H54 (cell line): ENCODE measurements around the gene TAF11L13.

Experiments used
- DNase-seq: peaks from one replicate; pipeline ENCODE4 v3.0.0; 2011; ENCODE audit warnings: low spot score, mixed read lengths; ENCODE audit not compliant: insufficient read length
- FAIRE-seq: peaks from 3 replicates; lab custom pipeline; 2011; peaks lifted over from hg19 to GRCh38; lab: Jason Lieb, UNC
- POLR2A ChIP-seq: IDR thresholded peaks from 2 replicates; pipeline ENCODE4 v1.6.1; 2011; ENCODE audit warnings: low read depth, mild to moderate bottlenecking, low read length

Gene TAF11L13

GRCh38 chr5:17655921-17656320 lies 24.0 kb downstream of the TAF11L13 start:
- DNase-seq (no peak), FAIRE-seq (no peak)
- TF ChIP-seq POLR2A, result no peak

- no peak for FAIRE-seq
- no peak for TF ChIP-seq POLR2A
- no peak for DNase-seq
Measured at GRCh38 chr5:17663182-17663581, 31.3 kb downstream of the TAF11L13 start.

- no peak for TF ChIP-seq POLR2A
- no peak for FAIRE-seq
Measured at GRCh38 chr5:17665836-17666235, 33.9 kb downstream of the TAF11L13 start.

GRCh38 chr5:17666726-17667235 lies 34.9 kb downstream of the TAF11L13 start:
- TF ChIP-seq POLR2A, result no peak
- FAIRE-seq (no peak), DNase-seq (no peak)

More at GRCh38 chr5:17665836-17666235, 33.9 kb downstream of the TAF11L13 start:
- no peak for DNase-seq

- TF ChIP-seq POLR2A, result no peak
- no peak for FAIRE-seq
Measured at GRCh38 chr5:17670353-17670752, 38.5 kb downstream of the TAF11L13 start.

GRCh38 chr5:17678751-17679324 lies 47.0 kb downstream of the TAF11L13 start:
- TF ChIP-seq POLR2A, result no peak

More at GRCh38 chr5:17670353-17670752, 38.5 kb downstream of the TAF11L13 start:
- DNase-seq, result no peak

GRCh38 chr5:17679597-17680203 lies 47.8 kb downstream of the TAF11L13 start:
- FAIRE-seq (no peak), DNase-seq (no peak)
- TF ChIP-seq POLR2A, result no peak

More at GRCh38 chr5:17678751-17679324, 47.0 kb downstream of the TAF11L13 start:
- no peak for FAIRE-seq
- no peak for DNase-seq

- FAIRE-seq, result no peak
- DNase-seq, result no peak
- TF ChIP-seq POLR2A, result no peak
Measured at GRCh38 chr5:17680737-17681136, 48.8 kb downstream of the TAF11L13 start.
